HG02943 (cell line): ENCODE results near the gene GGA2.
"Not testable (repeated sequence)": the region's sequence is repeated elsewhere in the genome, so short reads cannot be mapped to it uniquely, and the experiment has no call there.

Source experiments
- ATAC-seq: cut with Tn5 transposase; IDR thresholded peaks from one replicate; pipeline ENCODE4 v1.9.1; 2021; ENCODE audit warnings: mild to moderate bottlenecking, low read depth, moderate library complexity; ENCODE audit not compliant: unreplicated experiment

Gene GGA2

DNA sequence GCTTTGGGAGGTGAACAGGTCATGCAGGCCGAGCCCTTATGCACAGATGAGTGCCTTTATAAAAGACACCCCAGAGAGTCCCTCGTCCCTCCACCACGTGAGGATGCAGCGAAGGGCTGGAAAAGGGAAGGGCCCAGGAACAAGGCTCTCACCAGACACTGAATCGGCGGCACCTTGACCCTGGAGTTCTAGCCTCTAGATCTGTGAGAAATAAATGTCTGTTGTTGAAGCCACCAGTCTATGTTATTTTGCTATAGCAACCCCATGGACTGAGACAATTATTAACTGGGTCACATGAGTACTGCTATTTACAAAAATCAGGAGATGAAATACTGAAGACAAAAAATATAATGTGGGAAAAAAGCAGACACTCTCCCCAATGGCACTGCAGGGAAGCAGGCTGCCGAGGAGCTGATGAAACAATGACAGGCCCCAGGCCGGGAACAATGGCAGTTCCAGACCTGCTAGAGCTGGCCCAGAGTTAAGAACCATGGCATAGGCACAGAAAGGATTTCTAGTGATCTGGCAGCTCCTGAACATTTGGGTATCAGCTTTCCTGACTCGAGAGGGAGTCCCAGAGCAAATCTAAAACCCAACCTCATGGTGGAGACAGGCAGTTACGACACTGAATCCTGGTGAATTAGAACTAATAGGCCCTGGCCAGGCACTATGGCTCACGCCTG is 17.8 kb upstream of the GGA2 start:
- no peak for ATAC-seq

DNA sequence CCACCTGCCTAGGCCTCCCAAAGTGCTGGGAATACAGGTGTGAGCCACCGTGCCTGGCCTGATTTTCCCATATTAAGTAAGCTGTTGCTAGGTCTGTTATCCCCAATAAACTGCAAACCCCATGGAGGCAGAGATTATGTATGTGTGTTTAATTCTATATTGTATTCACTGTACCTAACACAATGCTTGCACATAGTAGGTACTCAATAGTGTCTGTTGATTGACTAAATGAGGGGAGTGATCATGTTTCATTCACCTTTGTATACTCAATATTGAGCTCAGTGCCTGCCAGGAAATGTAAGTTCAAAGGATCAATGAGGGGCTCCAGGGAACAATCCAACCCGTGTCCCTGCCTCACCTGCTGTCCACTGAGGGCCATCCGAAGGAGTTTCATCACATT is 14.6 kb upstream of the GGA2 start:
- ATAC-seq = no peak

- no peak for ATAC-seq
Observed at GRCh38 chr16:23523876-23524385, 13.6 kb upstream of the GGA2 start.

DNA sequence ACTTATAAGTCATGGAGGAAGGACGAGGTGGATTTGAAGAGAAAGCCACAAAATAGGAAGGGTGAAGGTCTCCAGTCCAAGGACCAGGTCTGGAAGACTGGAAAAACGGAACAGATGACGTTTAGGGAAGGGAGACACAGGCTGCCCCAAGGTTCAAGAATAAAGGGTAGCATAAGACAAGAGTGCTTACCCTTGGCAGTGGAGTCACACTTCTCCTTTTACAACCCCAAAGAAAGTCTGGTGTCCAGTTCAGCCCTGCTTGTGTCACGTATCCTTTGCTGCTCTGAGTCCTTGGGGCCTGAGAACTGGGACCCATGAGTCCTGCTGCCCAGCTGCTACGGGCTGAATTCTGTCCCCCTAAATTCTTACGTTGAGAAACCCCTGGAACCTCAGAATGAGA is 13.0 kb upstream of the GGA2 start:
- no peak for ATAC-seq

GRCh38 chr16:23521965-23522364 is 11.7 kb upstream of the GGA2 start:
- ATAC-seq = no peak

DNA sequence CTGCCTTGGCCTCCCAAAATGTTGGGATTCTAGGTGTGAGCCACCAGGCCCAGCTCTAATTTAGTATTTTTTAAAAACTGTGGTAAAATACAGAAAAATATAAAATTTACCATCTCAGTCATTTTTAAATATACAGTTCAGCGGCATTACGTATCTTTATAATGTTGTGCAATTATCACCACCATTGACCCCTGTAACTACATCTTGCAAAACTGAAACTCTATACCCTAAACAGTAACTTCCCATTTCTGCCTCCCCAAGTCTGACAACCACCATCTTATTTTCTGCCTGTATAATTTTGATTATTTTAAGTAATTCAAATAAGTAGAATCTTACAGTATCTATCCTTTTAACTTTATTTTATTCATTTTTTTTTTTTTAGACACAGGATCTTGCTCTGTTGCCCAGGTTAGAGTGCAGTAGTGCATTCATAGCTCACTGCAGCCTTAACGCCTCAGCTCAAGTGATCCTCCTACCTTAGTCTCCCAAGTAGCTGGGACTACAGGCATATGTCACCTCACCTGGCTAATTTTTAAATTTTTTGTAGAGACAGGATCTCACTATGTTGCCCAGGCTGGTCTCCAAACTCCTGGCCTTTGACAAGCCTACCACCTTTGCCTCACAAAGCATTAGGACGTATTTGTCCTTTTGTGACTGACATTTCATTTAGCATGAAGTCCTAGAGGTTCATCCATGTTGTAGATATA is 10.9 kb upstream of the GGA2 start:
- ATAC-seq = no peak

DNA sequence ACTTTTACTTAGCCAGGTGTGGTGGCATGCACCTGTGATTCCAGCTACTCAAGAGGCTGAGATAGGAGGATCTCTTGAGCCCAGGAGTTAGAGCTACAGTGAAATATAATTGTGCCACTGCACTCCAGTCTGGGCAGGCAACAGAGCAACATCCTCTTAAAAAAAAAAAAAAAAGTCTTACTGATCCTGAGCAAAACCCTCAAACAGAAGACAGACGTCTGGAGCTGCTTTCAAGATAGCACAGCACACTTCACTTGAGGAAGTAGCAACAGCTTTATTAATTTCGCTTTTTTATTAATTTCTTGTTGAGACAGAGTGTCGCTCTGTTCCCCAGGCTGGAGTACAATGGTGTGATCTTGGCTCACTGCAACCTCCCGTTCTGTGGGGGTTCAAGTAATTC is 10.2 kb upstream of the GGA2 start:
- no peak for ATAC-seq

DNA sequence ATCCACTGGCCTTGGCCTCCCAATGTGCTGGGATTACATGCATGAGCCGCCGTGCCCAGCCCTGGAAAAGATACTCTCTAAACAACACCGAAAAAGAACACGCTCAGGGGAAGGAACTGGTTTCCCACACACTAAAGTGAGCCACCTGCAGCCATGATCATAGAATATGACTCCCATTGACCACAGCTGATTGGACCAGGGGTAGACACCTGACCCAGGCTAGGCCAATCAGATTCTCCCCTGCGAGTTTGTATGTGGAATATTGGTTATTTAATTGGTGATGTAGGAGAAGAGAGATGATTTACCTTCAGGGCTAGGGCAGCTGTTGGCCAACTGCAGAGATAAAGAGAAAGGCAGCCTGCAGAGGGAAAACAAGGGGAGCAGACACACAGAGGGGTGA is 9.0 kb upstream of the GGA2 start:
- no peak for ATAC-seq

DNA sequence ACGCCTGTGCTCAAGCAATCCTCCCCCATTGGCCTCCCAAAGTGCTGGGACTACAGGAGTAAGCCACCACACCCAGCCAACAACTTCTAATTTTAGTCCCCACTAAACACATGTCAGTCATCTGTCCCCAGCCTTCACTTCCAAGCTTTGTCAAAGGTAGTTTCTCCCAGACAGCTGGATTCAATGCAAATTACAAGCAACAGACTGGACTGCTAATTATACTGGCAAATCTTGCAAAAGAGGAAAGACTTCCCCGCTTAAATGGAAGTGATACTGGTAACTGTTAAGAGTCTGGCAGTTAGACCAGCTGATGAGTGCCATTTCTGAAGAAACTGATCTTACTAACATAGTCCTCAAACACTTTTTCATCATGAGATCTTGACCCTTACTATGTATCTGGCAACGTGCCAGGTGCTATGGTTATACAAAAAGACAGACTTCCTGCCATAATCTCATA is 8.2 kb upstream of the GGA2 start:
- no peak for ATAC-seq

GRCh38 chr16:23516366-23517137 is 6.3 kb upstream of the GGA2 start:
- no peak for ATAC-seq

DNA sequence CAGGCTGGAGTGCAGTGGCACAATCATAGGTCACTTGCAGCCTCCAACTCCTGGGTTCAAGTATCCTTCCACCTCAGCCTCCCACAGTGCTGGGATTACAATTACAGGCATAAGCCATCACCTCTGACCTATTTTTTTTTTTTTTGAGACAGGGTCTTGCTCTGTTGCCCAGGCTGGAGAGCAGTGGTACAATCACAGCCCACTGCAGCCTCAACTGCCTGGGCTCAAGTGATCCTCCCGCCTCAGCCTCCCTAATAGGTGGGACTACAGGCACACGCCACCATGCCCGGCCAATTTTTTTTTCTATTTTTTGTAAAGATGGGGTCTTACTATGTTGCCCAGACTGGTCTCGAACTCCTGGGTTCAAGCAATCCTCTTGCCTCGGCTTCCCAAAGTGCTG is 5.6 kb upstream of the GGA2 start:
- ATAC-seq = no peak

- ATAC-seq = no peak
Observed at GRCh38 chr16:23514381-23515152, 4.3 kb upstream of the GGA2 start.

GRCh38 chr16:23512168-23512695 is 1.9 kb upstream of the GGA2 start:
- no peak for ATAC-seq

- ATAC-seq = no peak
Observed at GRCh38 chr16:23511731-23512130, 1.4 kb upstream of the GGA2 start.

- not testable (repeated sequence) for ATAC-seq
Observed at GRCh38 chr16:23510915-23511270, 599 bp upstream of the GGA2 start.

- ATAC-seq = peak; percentile 11
Observed at GRCh38 chr16:23509782-23510163, 521 bp downstream of the GGA2 start.

- ATAC-seq = no peak
Observed at GRCh38 chr16:23509441-23509754, 896 bp downstream of the GGA2 start.

- no peak for ATAC-seq
Observed at GRCh38 chr16:23508589-23509440, 1.5 kb downstream of the GGA2 start.

DNA sequence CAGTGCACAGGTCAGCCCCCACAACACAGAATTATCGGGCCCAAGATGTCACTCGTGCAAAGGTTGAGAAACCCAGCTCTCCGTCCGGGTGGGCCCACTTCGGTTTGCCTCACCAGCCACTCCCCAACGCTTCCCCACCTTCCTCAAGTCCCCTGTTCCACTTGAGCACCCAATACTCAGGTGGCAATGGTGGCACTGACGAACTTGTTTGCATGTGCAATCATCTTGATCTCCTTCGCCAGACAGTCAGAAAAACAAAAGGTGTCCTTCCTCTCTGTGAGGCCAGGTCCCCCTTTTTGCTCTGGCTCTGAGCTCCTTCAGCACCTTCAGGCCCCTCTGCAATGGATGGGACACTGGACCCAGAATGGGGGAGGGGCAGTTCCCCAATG is 3.7 kb downstream of the GGA2 start:
- ATAC-seq = no peak
